HuH-7 (cell line): ENCODE data around the gene GEN1.
"Not testable (repeated sequence)": the region's sequence is repeated elsewhere in the genome, so short reads cannot be mapped to it uniquely, and the experiment has no call there.

Experiments used
- DNase-seq: peaks from one replicate; pipeline ENCODE4 v3.0.0; 2011; ENCODE audit warnings: low spot score

GEN1 gene

GRCh38 chr2:17798338-17798737 is 44.4 kb downstream of the GEN1 start:
- no peak for DNase-seq

- no peak for DNase-seq
These were observed 45.6 kb downstream of the GEN1 start for GRCh38 chr2:17799301-17800120.

GRCh38 chr2:17800219-17800618 is 46.3 kb downstream of the GEN1 start:
- no peak for DNase-seq

- DNase-seq: no peak
These were observed 46.9 kb downstream of the GEN1 start for GRCh38 chr2:17800693-17801458.

GRCh38 chr2:17803497-17803896 is 49.6 kb downstream of the GEN1 start:
- no peak for DNase-seq

- no peak for DNase-seq
These were observed 50.4 kb downstream of the GEN1 start for GRCh38 chr2:17804358-17804757.

- no peak for DNase-seq
These were observed 51.2 kb downstream of the GEN1 start for GRCh38 chr2:17805166-17805565.

- no peak for DNase-seq
These were observed 51.9 kb downstream of the GEN1 start for GRCh38 chr2:17805717-17806363.

GRCh38 chr2:17813010-17813741 is 59.2 kb downstream of the GEN1 start:
- no peak for DNase-seq

GRCh38 chr2:17813742-17814473 is 60.0 kb downstream of the GEN1 start:
- DNase-seq: no peak

GRCh38 chr2:17814601-17815000 is 60.7 kb downstream of the GEN1 start:
- DNase-seq: no peak

GRCh38 chr2:17815468-17816184 is 61.7 kb downstream of the GEN1 start:
- DNase-seq: no peak

GRCh38 chr2:17816396-17817245 is 62.7 kb downstream of the GEN1 start, which contains the start of gene MSGN1:
TSS of gene MSGN1 (plus strand) at chr2:17816460. CDS start at chr2:17816519, 59 bp downstream.
- no peak for DNase-seq

- DNase-seq: no peak
These were observed 64.4 kb downstream of the GEN1 start for GRCh38 chr2:17818235-17818815.

GRCh38 chr2:17821080-17821479 is 67.1 kb downstream of the GEN1 start:
- no peak for DNase-seq

- DNase-seq: no peak
These were observed 67.9 kb downstream of the GEN1 start for GRCh38 chr2:17821535-17822444.

GRCh38 chr2:17822445-17823117 is 68.6 kb downstream of the GEN1 start:
- no peak for DNase-seq

- DNase-seq: not testable (repeated sequence)
These were observed 69.7 kb downstream of the GEN1 start for GRCh38 chr2:17823646-17824045.
